Spleen (tissue), 11 donors: ENCODE data around the gene RGS6. TPM values are rescaled to one million over a fixed set of nuclear protein-coding genes. Genes with fewer than 3 reads are reported as not detected.

Experiments
- DNase-seq: peaks from one replicate; pipeline ENCODE4 v3.0.0-alpha.2; 2020
- H3K27ac ChIP-seq, 8 donors: fragments of 200-600 bp; sonication (generic) in 7 of 8; 1 replicate in 4 of 8; 2 replicates in 4 of 8; pipeline versions ENCODE4 v1.5.0 to v1.8.0; 2016 to 2021; ENCODE audit warnings: inconsistent platforms in 4 of 8, mild to moderate bottlenecking in 4 of 8, moderate library complexity in 1 of 8
- H3K27me3 ChIP-seq, 7 donors: fragments of 200-600 bp; sonication (generic) in 6 of 7; replicated peaks in 1 of 7; 1 replicate in 4 of 7; 2 replicates in 3 of 7; pipeline versions ENCODE4 v1.5.0 to v1.8.0; 2016 to 2021; ENCODE audit warnings: inconsistent platforms in 3 of 7, mild to moderate bottlenecking in 1 of 7
- H3K36me3 ChIP-seq, 6 donors: fragments of 200-600 bp; sonication (generic) in 5 of 6; 1 replicate in 4 of 6; 2 replicates in 2 of 6; pipeline versions ENCODE4 v1.5.0 to v1.8.0; 2016 to 2021; ENCODE audit warnings: inconsistent platforms in 2 of 6
- H3K4me1 ChIP-seq, 6 donors: fragments of 200-600 bp; sonication (generic) in 5 of 6; 1 replicate in 3 of 6; 2 replicates in 3 of 6; pipeline versions ENCODE4 v1.5.0 to v1.8.0; 2016 to 2021; ENCODE audit warnings: inconsistent platforms in 3 of 6
- H3K4me3 ChIP-seq, 8 donors: fragments of 200-600 bp; sonication (generic) in 7 of 8; 1 replicate in 4 of 8; 2 replicates in 4 of 8; pipeline versions ENCODE4 v1.5.0 to v1.8.0; 2016 to 2021; ENCODE audit warnings: inconsistent platforms in 4 of 8, mild to moderate bottlenecking in 4 of 8, moderate library complexity in 2 of 8
- H3K9me3 ChIP-seq, 8 donors: fragments of 200-600 bp; sonication (generic) in 7 of 8; 1 replicate in 4 of 8; 2 replicates in 4 of 8; pipeline versions ENCODE4 v1.5.0 to v1.8.0; 2016 to 2021; ENCODE audit warnings: inconsistent platforms in 4 of 8
- CTCF ChIP-seq, 11 experiments: fragments of 200-600 bp in 7 of 11; fragments of 450-650 bp in 4 of 11; sonication (generic) in 4 of 11; IDR thresholded peaks in 8 of 11; conservative IDR thresholded peaks in 3 of 11; 1 replicate in 7 of 11; 2 replicates in 4 of 11; pipeline versions ENCODE4 v1.4.0 to v1.8.0; 2016 to 2021; ENCODE audit warnings: antibody characterized with exemption in 11 of 11, inconsistent platforms in 4 of 11, mild to moderate bottlenecking in 1 of 11
- POLR2A ChIP-seq, 3 donors: fragments of 450-650 bp; IDR thresholded peaks; one replicate each; pipeline ENCODE4 v1.5.1; 2017; ENCODE audit warnings: antibody characterized with exemption in 3 of 3, mild to moderate bottlenecking in 1 of 3
- POLR2AphosphoS5 ChIP-seq, 3 donors: sonication (generic); formaldehyde crosslinking; IDR thresholded peaks; one replicate each; pipeline ENCODE4 v1.5.1; 2017; ENCODE audit warnings: antibody characterized with exemption in 3 of 3
- WGBS, 5 donors: extraction: QIAGEN DNeasy Blood & Tissue Kit in 3 of 5; methylation state at CpG; one replicate each; pipeline versions ENCODE4 v1.1.5 to v1.1.7; 2013 to 2018; 5-methylcytosine and 5-hydroxymethylcytosine counted together
- intact Hi-C: fragments of 100-400 bp; cut with DNase I; formaldehyde crosslinking; loops from one replicate; pipeline ENCODE4 v1.15.0; 2023; ENCODE audit warnings: low total_unique reads
- polyA plus RNA-seq, 3 donors: library from polyadenylated mRNA; stranded (reverse); fragments of 200-250 nt; gene quantifications; one replicate each; pipeline ENCODE4 v1.2.1, GENCODE V29; 2013
- total RNA-seq, 7 donors: library from RNA; depleted of rRNA in 3 of 7; stranded (reverse); fragments of >200 nt in 3 of 7; fragmentation: NEBNext Ultra II Directional in 4 of 7; extraction: Animal tissue kit (Norgen Biotek cat#: 25700) in 4 of 7; gene quantifications; one replicate each; pipeline versions ENCODE4 v1.1.0 to v1.2.1, GENCODE V29; 2016 to 2021
- donor health status: healthy with polysubstance abuse.
- donor health status: DM: no; HTN: no; CAD: no; lungs with moderate emphysema.
- donor health status: DM: no; HTN: no; CAD: no.
- donor health status: Bipolar disorder and iron deficiency.
- donor health status: healthy.
- donor health status: DM: no; HTN: no; CAD: no.
- donor health status: DM: yes; HTN: yes; CAD: no.

RGS6 gene
- total and polyA plus RNA-seq, 10 donors = 0.20 to 8.1 (median 2.3) TPM

- TF ChIP-seq POLR2AphosphoS5 (IDR thresholded peaks at IDR 0.05) = no peak
- no peak for TF ChIP-seq CTCF (IDR thresholded peaks at IDR 0.05 in 8 of 11, conservative IDR thresholded peaks at IDR 0.05 in 3 of 11)
- no peak for TF ChIP-seq POLR2A (IDR thresholded peaks at IDR 0.05)
- H3K4me3 ChIP-seq = no peak overlapping the region
- no peak for DNase-seq
- no peaks in the 10 kb centered on the region for H3K36me3 ChIP-seq
- no peaks in the 10 kb centered on the region for H3K9me3 ChIP-seq
- H3K27me3 ChIP-seq = no peaks in the 10 kb centered on the region
- no peak overlapping the region for H3K27ac ChIP-seq
- H3K4me1 ChIP-seq = peaks cover 4 to 32% (median 20%) of the 10 kb centered on the region in 6 donors
- WGBS, 5 donors = 78 to 92% (median 80%) methylated on average over 6 of the region's 6 CpGs
- intact Hi-C loops = no loop called here
These were observed 512.5 kb downstream of the RGS6 start for GRCh38 chr14:72444701-72445100.

- no peak for DNase-seq
- no peak for TF ChIP-seq POLR2A (IDR thresholded peaks at IDR 0.05)
- TF ChIP-seq CTCF (IDR thresholded peaks at IDR 0.05 in 8 of 11, conservative IDR thresholded peaks at IDR 0.05 in 3 of 11) = no peak
- TF ChIP-seq POLR2AphosphoS5 (IDR thresholded peaks at IDR 0.05) = no peak
- H3K4me1 ChIP-seq = peaks cover 4 to 48% (median 36%) of the 10 kb centered on the region in 6 donors
- H3K9me3 ChIP-seq = no peaks in the 10 kb centered on the region
- 83 to 93% (median 90%) methylated on average over 2 of the region's 2 CpGs for WGBS, 5 donors
- no peaks in the 10 kb centered on the region for H3K36me3 ChIP-seq
- H3K27me3 ChIP-seq = no peaks in the 10 kb centered on the region
- intact Hi-C loops = no loop called here
- H3K4me3 ChIP-seq = no peak overlapping the region
- no peak overlapping the region for H3K27ac ChIP-seq
These were observed 516.0 kb downstream of the RGS6 start for GRCh38 chr14:72448212-72448611.

- H3K9me3 ChIP-seq = no peaks in the 10 kb centered on the region
- no peaks in the 10 kb centered on the region for H3K36me3 ChIP-seq
- WGBS, 5 donors = 52 to 61% (median 53%) methylated on average over 7 of the region's 7 CpGs
- intact Hi-C loops = no loop called here
- H3K4me1 ChIP-seq = peaks cover 0 to 29% (median 23%) of the 10 kb centered on the region in 6 donors
- peak overlapping the region in 3 of 8 donors; percentile 22 to 31 (median 30) for H3K27ac ChIP-seq
- no peak overlapping the region for H3K4me3 ChIP-seq
- no peak for DNase-seq
- no peak for TF ChIP-seq POLR2A (IDR thresholded peaks at IDR 0.05)
- no peak for TF ChIP-seq POLR2AphosphoS5 (IDR thresholded peaks at IDR 0.05)
- no peak for TF ChIP-seq CTCF (IDR thresholded peaks at IDR 0.05 in 8 of 11, conservative IDR thresholded peaks at IDR 0.05 in 3 of 11)
- H3K27me3 ChIP-seq = no peaks in the 10 kb centered on the region
These were observed 518.3 kb downstream of the RGS6 start for GRCh38 chr14:72450473-72451044.

GRCh38 chr14:72451054-72451972 lies 519.1 kb downstream of the RGS6 start:
- Histone ChIP-seq H3K36me3 (no peaks in the 10 kb centered on the region), H3K27me3 (no peaks in the 10 kb centered on the region), H3K4me3 (peak overlapping the region in 1 of 8 donors; percentile 7), H3K9me3 (no peaks in the 10 kb centered on the region), H3K4me1 (peaks cover 0 to 29% (median 23%) of the 10 kb centered on the region in 6 donors), H3K27ac (peak overlapping the region in 3 of 8 donors; percentile 22 to 31 (median 30))
- WGBS, 5 donors = 29 to 44% (median 33%) methylated on average over 17 of the region's 17 CpGs
- no peak for TF ChIP-seq POLR2AphosphoS5 (IDR thresholded peaks at IDR 0.05)
- TF ChIP-seq POLR2A (IDR thresholded peaks at IDR 0.05) = no peak
- no peak for TF ChIP-seq CTCF (IDR thresholded peaks at IDR 0.05 in 8 of 11, conservative IDR thresholded peaks at IDR 0.05 in 3 of 11)
- intact Hi-C loops = no loop called here
- no peak for DNase-seq
